Peyer's patch (tissue), 4 donors: ENCODE measurements around the gene GLS.

Source experiments
- CTCF ChIP-seq, 6 experiments: fragments of 450-650 bp in 4 of 6; fragments of 200-600 bp in 2 of 6; sonication (generic) in 1 of 6; IDR thresholded peaks; one replicate each; pipeline ENCODE4 v1.5.1; 2017 to 2019; ENCODE audit warnings: antibody characterized with exemption in 6 of 6, mild to moderate bottlenecking in 3 of 6, moderate library complexity in 1 of 6
- POLR2A ChIP-seq, 2 donors: fragments of 450-650 bp; IDR thresholded peaks; one replicate each; pipeline ENCODE4 v1.5.1; 2017; ENCODE audit warnings: antibody characterized with exemption in 2 of 2, mild to moderate bottlenecking in 2 of 2, moderate library complexity in 2 of 2

GRCh38 chr2:190853531-190854383, 26.9 kb upstream of the GLS start:
- TF ChIP-seq CTCF (IDR thresholded peaks at IDR 0.05) (no peak), POLR2A (IDR thresholded peaks at IDR 0.05) (no peak)
